OCI-LY3 (cell line): ENCODE results near the gene SUCLA2.
A peak's percentile ranks its signal among the peaks of the same experiment; 100 is the strongest.
"Not testable (repeated sequence)": the region's sequence is repeated elsewhere in the genome, so short reads cannot be mapped to it uniquely, and the experiment has no call there.

Experiments
- H2AFZ ChIP-seq: fragments of 200-600, 300-600 bp; shearing (Covaris generic); 2 replicates; pipeline ENCODE4 v1.6.0; 2014; ENCODE audit warnings: antibody characterized with exemption, low read depth, low read length
- H3K27ac ChIP-seq: fragments of 200-600, 300-600 bp; sonication (generic); 2 replicates; pipeline ENCODE4 v1.5.1; 2014; ENCODE audit warnings: mild to moderate bottlenecking, low read length, moderate library complexity, mixed read lengths
- H3K27me3 ChIP-seq: fragments of 200-600, 300-600 bp; sonication (generic); 2 replicates; pipeline ENCODE4 v1.6.1; 2014; ENCODE audit warnings: low read depth, low read length, mixed read lengths
- H3K36me3 ChIP-seq: fragments of 200-600, 300-600 bp; sonication (generic); replicated peaks from 2 replicates; pipeline ENCODE3; 2014; ENCODE audit warnings: low read depth, low read length, mixed read lengths
- H3K4me1 ChIP-seq: fragments of 300-600, 200-600 bp; sonication (generic); 2 replicates; pipeline ENCODE4 v1.6.1; 2014; ENCODE audit warnings: low read length, mixed read lengths
- H3K4me2 ChIP-seq: fragments of 200-600, 300-600 bp; sonication (generic); 2 replicates; pipeline ENCODE4 v1.6.1; 2014; ENCODE audit warnings: low read length, mixed read lengths
- H3K4me3 ChIP-seq: fragments of 300-600, 200-600 bp; sonication (generic); 2 replicates; pipeline ENCODE4 v1.5.1; 2014; ENCODE audit warnings: antibody characterized with exemption, mild to moderate bottlenecking, low read length, moderate library complexity
- H3K79me2 ChIP-seq: fragments of 300-600, 200-600 bp; shearing (Covaris generic); 2 replicates; pipeline ENCODE4 v1.6.1; 2014; ENCODE audit warnings: mild to moderate bottlenecking, low read length, mixed read lengths
- H3K9ac ChIP-seq: fragments of 300-600, 200-600 bp; shearing (Covaris generic); 2 replicates; pipeline ENCODE4 v1.6.0; 2014; ENCODE audit warnings: mild to moderate bottlenecking, low read length, moderate library complexity
- H3K9me3 ChIP-seq: fragments of 200-600, 300-600 bp; shearing (Covaris generic); 2 replicates; pipeline ENCODE4 v1.6.1; 2014; ENCODE audit warnings: low read length, mixed read lengths; ENCODE audit not compliant: insufficient read depth
- H4K20me1 ChIP-seq: fragments of 200-600, 300-600 bp; sonication (generic); 2 replicates; pipeline ENCODE4 v1.6.1; 2016; ENCODE audit warnings: low read length, mixed read lengths; ENCODE audit not compliant: insufficient read depth
- CTCF ChIP-seq: fragments of 200-600, 300-600 bp; sonication (generic); IDR thresholded peaks from 2 replicates; pipeline ENCODE4 v1.5.1; 2014; ENCODE audit warnings: antibody characterized with exemption, low read length, low read depth
- EZH2phosphoT487 ChIP-seq: fragments of 200-600 bp; shearing (Covaris generic); IDR thresholded peaks from 2 replicates; pipeline ENCODE4 v1.6.1; 2018; ENCODE audit warnings: antibody characterized with exemption, mixed run types, low read depth

Gene SUCLA2

GRCh38 chr13:47957073-47957472 is 44.0 kb downstream of the SUCLA2 start:
- H3K9me3 ChIP-seq = peaks cover 55% of the 10 kb centered on the region
- peaks cover 92% of the 10 kb centered on the region for H3K36me3 ChIP-seq

GRCh38 chr13:47955836-47956235 is 45.2 kb downstream of the SUCLA2 start:
- H3K27me3 ChIP-seq = no peaks in the 10 kb centered on the region
- H3K27ac ChIP-seq = peak overlapping the region; percentile 31; the same call in 1 of the 2 replicates
- H3K36me3 ChIP-seq = peaks cover 84% of the 10 kb centered on the region
- no peaks in the 10 kb centered on the region for H4K20me1 ChIP-seq
- H2AFZ ChIP-seq = no peak overlapping the region
- H3K9ac ChIP-seq = no peak overlapping the region
- H3K4me1 ChIP-seq = peaks cover 7% of the 10 kb centered on the region
- H3K4me2 ChIP-seq = no peak overlapping the region
- TF ChIP-seq EZH2phosphoT487 (no peak), CTCF (no peak)
- H3K9me3 ChIP-seq = peaks cover 46% of the 10 kb centered on the region
- H3K4me3 ChIP-seq = no peak overlapping the region
- H3K79me2 ChIP-seq = no peaks in the 10 kb centered on the region

More at GRCh38 chr13:47957073-47957472, 44.0 kb downstream of the SUCLA2 start:
- H3K4me1 ChIP-seq = peaks cover 7% of the 10 kb centered on the region
- H3K27me3 ChIP-seq = no peaks in the 10 kb centered on the region
- no peaks in the 10 kb centered on the region for H3K79me2 ChIP-seq
- TF ChIP-seq CTCF = no peak
- no peak for TF ChIP-seq EZH2phosphoT487
- H3K4me3 ChIP-seq = no peak overlapping the region
- H4K20me1 ChIP-seq = no peaks in the 10 kb centered on the region
- no peak overlapping the region for H3K27ac ChIP-seq
- no peak overlapping the region for H2AFZ ChIP-seq
- no peak overlapping the region for H3K4me2 ChIP-seq
- H3K9ac ChIP-seq = no peak overlapping the region

GRCh38 chr13:47949799-47950198 is 51.3 kb downstream of the SUCLA2 start:
- peaks cover 63% of the 10 kb centered on the region for H3K36me3 ChIP-seq
- no peak overlapping the region for H3K4me2 ChIP-seq
- H3K27me3 ChIP-seq = no peaks in the 10 kb centered on the region
- TF ChIP-seq CTCF = no peak
- no peak for TF ChIP-seq EZH2phosphoT487
- H3K4me3 ChIP-seq = no peak overlapping the region
- H3K79me2 ChIP-seq = no peaks in the 10 kb centered on the region
- no peaks in the 10 kb centered on the region for H3K4me1 ChIP-seq
- H3K9ac ChIP-seq = no peak overlapping the region
- H4K20me1 ChIP-seq = no peaks in the 10 kb centered on the region
- H3K9me3 ChIP-seq = no peaks in the 10 kb centered on the region
- no peak overlapping the region for H2AFZ ChIP-seq
- H3K27ac ChIP-seq = no peak overlapping the region

- H3K9me3 ChIP-seq = no peaks in the 10 kb centered on the region
- no peak overlapping the region for H3K4me3 ChIP-seq
- peaks cover 38% of the 10 kb centered on the region for H3K36me3 ChIP-seq
Observed at GRCh38 chr13:47945738-47946137, 55.3 kb downstream of the SUCLA2 start.

GRCh38 chr13:47945146-47945545 is 55.9 kb downstream of the SUCLA2 start:
- H3K4me3 ChIP-seq, H3K4me1 ChIP-seq, H2AFZ ChIP-seq, H3K9ac ChIP-seq, H3K4me2 ChIP-seq, H3K9me3 ChIP-seq, H4K20me1 ChIP-seq, H3K79me2 ChIP-seq, H3K27ac ChIP-seq, H3K27me3 ChIP-seq: not testable (repeated sequence)
- H3K36me3 ChIP-seq = peaks cover 34% of the 10 kb centered on the region

More at GRCh38 chr13:47945738-47946137, 55.3 kb downstream of the SUCLA2 start:
- no peaks in the 10 kb centered on the region for H3K27me3 ChIP-seq
- H3K79me2 ChIP-seq = no peaks in the 10 kb centered on the region
- H3K4me1 ChIP-seq = no peaks in the 10 kb centered on the region
- H4K20me1 ChIP-seq = no peaks in the 10 kb centered on the region
- no peak overlapping the region for H3K27ac ChIP-seq
- H3K4me2 ChIP-seq = no peak overlapping the region
- H3K9ac ChIP-seq = no peak overlapping the region
- no peak overlapping the region for H2AFZ ChIP-seq
- TF ChIP-seq EZH2phosphoT487 = no peak
